Measurements from ENCODE around the gene GPR15LG.

Gene GPR15LG

GRCh38 chr10:84196083-84196482 lies 22.5 kb downstream of the GPR15LG start:
- H3K27me3 ChIP-seq (replicated peaks; ENCODE audit: insufficient read depth, low read length) = no peaks in the 10 kb centered on the region
- DNase-seq = no peak

GRCh38 chr10:84196941-84197340 lies 23.3 kb downstream of the GPR15LG start:
- Histone ChIP-seq H3K27ac (ENCODE audit: low read length) (no peak overlapping the region), H2AFZ (ENCODE audit: low read length) (no peak overlapping the region), H3K27me3 (replicated peaks; ENCODE audit: insufficient read depth, low read length) (no peaks in the 10 kb centered on the region), H3K36me3 (replicated peaks; ENCODE audit: insufficient read depth, low read length) (no peaks in the 10 kb centered on the region), H3K4me3 (ENCODE audit: low read length) (no peak overlapping the region), H3K79me2 (ENCODE audit: low read length) (no peaks in the 10 kb centered on the region), H3K9me3 (replicated peaks; ENCODE audit: insufficient read depth, low read length) (no peaks in the 10 kb centered on the region), H3K9ac (ENCODE audit: low read length) (no peak overlapping the region), H3F3A (ENCODE audit: insufficient read depth, low read length) (no peaks in the 10 kb centered on the region), H4K20me1 (ENCODE audit: insufficient read depth, low read length) (no peaks in the 10 kb centered on the region), H3K9me2 (replicated peaks; ENCODE audit: insufficient read depth, low read length) (no peaks in the 10 kb centered on the region), H3K4me1 (ENCODE audit: low read length) (no peaks in the 10 kb centered on the region), H3K4me2 (ENCODE audit: low read depth, low read length) (no peak overlapping the region)
- DNase-seq = no peak
- TF ChIP-seq EZH2 (optimal IDR thresholded peaks at IDR 0.05; ENCODE audit: low read depth, low read length) (no peak), EZH2phosphoT487 (IDR thresholded peaks at IDR 0.05; ENCODE audit: low read length) (no peak)
- TF ChIP-seq, protein P1, sequence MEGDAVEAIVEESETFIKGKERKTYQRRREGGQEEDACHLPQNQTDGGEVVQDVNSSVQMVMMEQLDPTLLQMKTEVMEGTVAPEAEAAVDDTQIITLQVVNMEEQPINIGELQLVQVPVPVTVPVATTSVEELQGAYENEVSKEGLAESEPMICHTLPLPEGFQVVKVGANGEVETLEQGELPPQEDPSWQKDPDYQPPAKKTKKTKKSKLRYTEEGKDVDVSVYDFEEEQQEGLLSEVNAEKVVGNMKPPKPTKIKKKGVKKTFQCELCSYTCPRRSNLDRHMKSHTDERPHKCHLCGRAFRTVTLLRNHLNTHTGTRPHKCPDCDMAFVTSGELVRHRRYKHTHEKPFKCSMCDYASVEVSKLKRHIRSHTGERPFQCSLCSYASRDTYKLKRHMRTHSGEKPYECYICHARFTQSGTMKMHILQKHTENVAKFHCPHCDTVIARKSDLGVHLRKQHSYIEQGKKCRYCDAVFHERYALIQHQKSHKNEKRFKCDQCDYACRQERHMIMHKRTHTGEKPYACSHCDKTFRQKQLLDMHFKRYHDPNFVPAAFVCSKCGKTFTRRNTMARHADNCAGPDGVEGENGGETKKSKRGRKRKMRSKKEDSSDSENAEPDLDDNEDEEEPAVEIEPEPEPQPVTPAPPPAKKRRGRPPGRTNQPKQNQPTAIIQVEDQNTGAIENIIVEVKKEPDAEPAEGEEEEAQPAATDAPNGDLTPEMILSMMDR (IDR thresholded peaks at IDR 0.05; ENCODE audit: low read length) = no peak

More at GRCh38 chr10:84196083-84196482, 22.5 kb downstream of the GPR15LG start:
- Histone ChIP-seq H3K9me3 (replicated peaks; ENCODE audit: insufficient read depth, low read length) (no peaks in the 10 kb centered on the region), H4K20me1 (ENCODE audit: insufficient read depth, low read length) (no peaks in the 10 kb centered on the region), H3K4me1 (ENCODE audit: low read length) (no peaks in the 10 kb centered on the region), H3K4me2 (ENCODE audit: low read depth, low read length) (no peak overlapping the region), H3K36me3 (replicated peaks; ENCODE audit: insufficient read depth, low read length) (no peaks in the 10 kb centered on the region), H2AFZ (ENCODE audit: low read length) (no peak overlapping the region), H3K9ac (ENCODE audit: low read length) (no peak overlapping the region), H3K9me2 (replicated peaks; ENCODE audit: insufficient read depth, low read length) (no peaks in the 10 kb centered on the region), H3K4me3 (ENCODE audit: low read length) (no peak overlapping the region), H3F3A (ENCODE audit: insufficient read depth, low read length) (no peaks in the 10 kb centered on the region), H3K27ac (ENCODE audit: low read length) (no peak overlapping the region), H3K79me2 (ENCODE audit: low read length) (no peaks in the 10 kb centered on the region)
- TF ChIP-seq, protein P1 (IDR thresholded peaks at IDR 0.05; ENCODE audit: low read length) = no peak
- TF ChIP-seq EZH2phosphoT487 (IDR thresholded peaks at IDR 0.05; ENCODE audit: low read length) (no peak), EZH2 (optimal IDR thresholded peaks at IDR 0.05; ENCODE audit: low read depth, low read length) (no peak)

GRCh38 chr10:84197643-84198042 lies 24.0 kb downstream of the GPR15LG start:
- no peaks in the 10 kb centered on the region for H3K36me3 ChIP-seq (replicated peaks; ENCODE audit: insufficient read depth, low read length)
- no peaks in the 10 kb centered on the region for H3K9me3 ChIP-seq (replicated peaks; ENCODE audit: insufficient read depth, low read length)
- no peaks in the 10 kb centered on the region for H4K20me1 ChIP-seq (ENCODE audit: insufficient read depth, low read length)
- no peaks in the 10 kb centered on the region for H3K9me2 ChIP-seq (replicated peaks; ENCODE audit: insufficient read depth, low read length)
- H3K4me2 ChIP-seq (ENCODE audit: low read depth, low read length) = no peak overlapping the region
- H3K9ac ChIP-seq (ENCODE audit: low read length) = no peak overlapping the region
- no peaks in the 10 kb centered on the region for H3K4me1 ChIP-seq (ENCODE audit: low read length)
- no peak overlapping the region for H3K27ac ChIP-seq (ENCODE audit: low read length)
- no peaks in the 10 kb centered on the region for H3K27me3 ChIP-seq (replicated peaks; ENCODE audit: insufficient read depth, low read length)
- no peak for DNase-seq
- TF ChIP-seq EZH2 (optimal IDR thresholded peaks at IDR 0.05; ENCODE audit: low read depth, low read length) (no peak), EZH2phosphoT487 (IDR thresholded peaks at IDR 0.05; ENCODE audit: low read length) (no peak)
- TF ChIP-seq, protein P1 (IDR thresholded peaks at IDR 0.05; ENCODE audit: low read length) = no peak
- H3K4me3 ChIP-seq (ENCODE audit: low read length) = no peak overlapping the region
- H3F3A ChIP-seq (ENCODE audit: insufficient read depth, low read length) = no peaks in the 10 kb centered on the region
- H3K79me2 ChIP-seq (ENCODE audit: low read length) = no peaks in the 10 kb centered on the region
- H2AFZ ChIP-seq (ENCODE audit: low read length) = no peak overlapping the region
